B cell (primary cell): Measurements from ENCODE around the gene PTX4. TPM values are rescaled to one million over a fixed set of nuclear protein-coding genes. Genes with fewer than 3 reads are reported as not detected.

Experiments used
- ATAC-seq: fragments of 200-7000 bp; cut with Tn5 transposase; one replicate; pipeline ENCODE4 v1.10.0; 2021; ENCODE audit warnings: low read depth, mild to moderate bottlenecking, moderate number of reproducible peaks, moderate library complexity
- CTCF ChIA-PET: fragments of 350-600 bp; sonication (Branson Sonifier 250); formaldehyde crosslinking; loops from one replicate; lab custom pipeline; 2021; ENCODE audit warnings: antibody characterized with exemption, inconsistent platforms; lab: Charles Lee
- POLR2A ChIA-PET: fragments of 350-600 bp; sonication (Branson Sonifier 250); formaldehyde crosslinking; loops from one replicate; lab custom pipeline; 2021; ENCODE audit warnings: antibody characterized with exemption; lab: Charles Lee
- DNase-seq: peaks from one replicate; pipeline ENCODE4 v3.0.0; 2013
- H2AFZ ChIP-seq: 2 replicates; pipeline ENCODE4 v1.6.1; 2012; ENCODE audit warnings: mild to moderate bottlenecking, low read depth, low read length; ENCODE audit not compliant: insufficient read depth, poor library complexity, severe bottlenecking
- H3K27ac ChIP-seq, 2 donors: 1 replicate in 1 of 2; 2 replicates in 1 of 2; pipeline ENCODE4 v1.5.1; 2012 to 2013; ENCODE audit warnings: low read length in 2 of 2, mild to moderate bottlenecking in 2 of 2, moderate library complexity in 1 of 2
- H3K27me3 ChIP-seq, 4 experiments: fragments of 200-600 bp in 1 of 4; sonication (generic) in 1 of 4; replicated peaks in 1 of 4; 1 replicate in 2 of 4; 2 replicates in 2 of 4; pipeline versions ENCODE4 v1.6.1 to v1.7.0; 2013 to 2016; ENCODE audit warnings: low read length in 3 of 4, mild to moderate bottlenecking in 2 of 4, mixed read lengths in 1 of 4, moderate library complexity in 1 of 4; ENCODE audit not compliant: insufficient read depth in 4 of 4, control insufficient read depth in 3 of 4; ENCODE audit errors: control extremely low read depth in 1 of 4
- H3K36me3 ChIP-seq, 2 experiments: replicated peaks in 1 of 2; 1 replicate in 1 of 2; 2 replicates in 1 of 2; pipeline versions ENCODE4 v1.6.1 to v1.7.1; 2013; ENCODE audit warnings: low read length in 1 of 2; ENCODE audit not compliant: insufficient read depth in 2 of 2, control insufficient read depth in 1 of 2; ENCODE audit errors: control extremely low read depth in 1 of 2, extremely low read depth in 1 of 2
- H3K4me1 ChIP-seq, 2 donors: fragments of 200-600 bp in 1 of 2; sonication (generic) in 1 of 2; 1 replicate in 1 of 2; 2 replicates in 1 of 2; pipeline versions ENCODE4 v1.5.1 to v1.6.1; 2013 to 2017; ENCODE audit warnings: low read length in 2 of 2; ENCODE audit not compliant: control insufficient read depth in 2 of 2, insufficient read depth in 2 of 2
- H3K4me2 ChIP-seq: replicated peaks from 2 replicates; pipeline ENCODE3; 2012; ENCODE audit warnings: mild to moderate bottlenecking, low read depth, low read length; ENCODE audit not compliant: poor library complexity, severe bottlenecking
- H3K4me3 ChIP-seq, 5 experiments: fragments of 200-600 bp in 1 of 5; sonication (generic) in 1 of 5; 1 replicate in 3 of 5; 2 replicates in 2 of 5; pipeline versions ENCODE4 v1.5.1 to v1.7.0; 2011 to 2016; ENCODE audit warnings: low read length in 4 of 5, mild to moderate bottlenecking in 4 of 5, low read depth in 2 of 5, control low read depth in 1 of 5, moderate library complexity in 1 of 5; ENCODE audit not compliant: insufficient read depth in 1 of 5; ENCODE audit errors: control extremely low read depth in 1 of 5, extremely low read depth in 1 of 5
- H3K79me2 ChIP-seq: fragments of 200-600 bp; sonication (generic); one replicate; pipeline ENCODE4 v1.6.0; 2016; ENCODE audit warnings: low read length; ENCODE audit not compliant: control insufficient read depth, insufficient read depth
- H3K9ac ChIP-seq: fragments of 200-600 bp; sonication (generic); 2 replicates; pipeline ENCODE4 v1.6.1; 2017; ENCODE audit warnings: mild to moderate bottlenecking, low read length, moderate library complexity
- H3K9me3 ChIP-seq, 3 donors: one replicate each; pipeline versions ENCODE4 v1.6.1 to v1.7.1; 2013; ENCODE audit warnings: low read length in 2 of 3; ENCODE audit not compliant: control insufficient read depth in 2 of 3, insufficient read depth in 1 of 3; ENCODE audit errors: control extremely low read depth in 1 of 3
- H4K20me1 ChIP-seq: 2 replicates; pipeline ENCODE4 v1.6.0; 2012; ENCODE audit warnings: mild to moderate bottlenecking, low read length; ENCODE audit not compliant: insufficient read depth, control insufficient read depth, poor library complexity, severe bottlenecking
- H3K27ac Mint-ChIP-seq: one replicate; pipeline ENCODE4 v1.8.0; 2021; ENCODE audit warnings: mixed read lengths
- H3K27me3 Mint-ChIP-seq: one replicate; pipeline ENCODE4 v1.8.0; 2021; ENCODE audit warnings: mixed read lengths
- H3K4me1 Mint-ChIP-seq: one replicate; pipeline ENCODE4 v1.8.0; 2021; ENCODE audit warnings: mixed read lengths
- H3K4me3 Mint-ChIP-seq: one replicate; pipeline ENCODE4 v1.8.0; 2021; ENCODE audit warnings: mixed read lengths
- H3K9me3 Mint-ChIP-seq: one replicate; pipeline ENCODE4 v1.8.0; 2022; ENCODE audit warnings: mixed read lengths; ENCODE audit not compliant: insufficient read depth
- CTCF ChIP-seq: fragments of 200-600 bp; IDR thresholded peaks from one replicate; pipeline ENCODE4 v1.8.0; 2022; ENCODE audit warnings: antibody characterized with exemption, mild to moderate bottlenecking
- EZH2 ChIP-seq: IDR thresholded peaks from 2 replicates; pipeline ENCODE4 v1.6.1; 2012; ENCODE audit warnings: borderline replicate concordance, low read depth, mild to moderate bottlenecking, moderate library complexity, low read length; ENCODE audit not compliant: insufficient read depth, poor library complexity, severe bottlenecking
- WGBS: methylation state at CpG from one replicate; pipeline ENCODE4 v1.1.5; 2013; ENCODE audit warnings: missing lambda C conversion rate; ENCODE audit not compliant: insufficient coverage; 5-methylcytosine and 5-hydroxymethylcytosine counted together
- intact Hi-C: fragments of 100-400 bp; cut with micrococcal nuclease; formaldehyde crosslinking; loops from one replicate; pipeline ENCODE4 v1.10.0; 2022
- polyA plus RNA-seq: library from polyadenylated mRNA; depleted of rRNA; stranded (reverse); fragments of >200 nt; gene quantifications from 2 replicates; pipeline ENCODE4 v1.2.3, GENCODE V29; 2012
- total RNA-seq, 2 donors: library from RNA; stranded (reverse); fragments of 120-200 nt in 1 of 2; gene quantifications; 1 replicate in 1 of 2; 2 replicates in 1 of 2; pipeline versions ENCODE4 v1.2.3 to v1.2.4, GENCODE V29; 2013 to 2022

The PTX4 gene
- total and polyA plus RNA-seq, 2 donors (not counting 1 experiment from before 2014, with no cell fraction given) = 0.33 TPM; not detected in 1

GRCh38 chr16:1530883-1531637 is 42.3 kb upstream of the PTX4 start:
- Histone ChIP-seq H3K4me3 (no peak overlapping the region), H3K79me2 (no peaks in the 10 kb centered on the region), H3K27ac (no peak overlapping the region), H2AFZ (no peak overlapping the region), H3K4me1 (peaks cover 6 to 17% of the 10 kb centered on the region in 2 donors), H4K20me1 (no peaks in the 10 kb centered on the region), H3K9me3 (no peaks in the 10 kb centered on the region), H3K4me2 (no peak overlapping the region), H3K36me3 (no peaks in the 10 kb centered on the region), H3K27me3 (no peaks in the 10 kb centered on the region), H3K9ac (no peak overlapping the region)
- Mint-ChIP-seq H3K4me3 (no peak overlapping the region), H3K9me3 (no peaks in the 10 kb centered on the region), H3K4me1 (peaks cover 8% of the 10 kb centered on the region), H3K27ac (no peak overlapping the region), H3K27me3 (no peaks in the 10 kb centered on the region)
- CTCF ChIA-PET = no interaction called here
- no peak for DNase-seq
- TF ChIP-seq EZH2 (no peak), CTCF (no peak)
- POLR2A ChIA-PET = no interaction called here
- intact Hi-C loops = no loop called here
- WGBS = 95% methylated on average over 26 of the region's 35 CpGs
- no peak for ATAC-seq

GRCh38 chr16:1530349-1530882 is 41.7 kb upstream of the PTX4 start:
- ChIA-PET CTCF (no interaction called here), POLR2A (no interaction called here)
- Mint-ChIP-seq H3K9me3 (no peaks in the 10 kb centered on the region), H3K27ac (no peak overlapping the region), H3K27me3 (no peaks in the 10 kb centered on the region), H3K4me3 (no peak overlapping the region), H3K4me1 (peaks cover 8% of the 10 kb centered on the region)
- no peak for ATAC-seq
- no peak overlapping the region for H3K9ac ChIP-seq
- no peaks in the 10 kb centered on the region for H3K27me3 ChIP-seq
- intact Hi-C loops = no loop called here
- TF ChIP-seq CTCF = no peak
- TF ChIP-seq EZH2 = no peak
- H2AFZ ChIP-seq = no peak overlapping the region
- no peaks in the 10 kb centered on the region for H3K9me3 ChIP-seq
- DNase-seq = no peak
- no peaks in the 10 kb centered on the region for H3K36me3 ChIP-seq
- peaks cover 6 to 17% of the 10 kb centered on the region in 2 donors for H3K4me1 ChIP-seq
- H3K27ac ChIP-seq = no peak overlapping the region
- H3K4me2 ChIP-seq = no peak overlapping the region
- H3K4me3 ChIP-seq = no peak overlapping the region
- WGBS = 95% methylated on average over 27 of the region's 27 CpGs
- no peaks in the 10 kb centered on the region for H3K79me2 ChIP-seq
- H4K20me1 ChIP-seq = no peaks in the 10 kb centered on the region
